Caco-2 (cell line): ENCODE results near the gene KCNAB1. TPM values are rescaled to one million over a fixed set of nuclear protein-coding genes. Genes with fewer than 3 reads are reported as not detected.

Source experiments
- BruUV-seq: library from RNA; stranded (reverse); fragments of 400-500 nt; replicated peaks from 2 replicates; lab custom pipeline; 2021; lab: Mats Ljungman, UMichigan
- CTCF ChIA-PET: fragments of 300-600 bp; sonication (Branson Sonifier 250); formaldehyde crosslinking; loops from one replicate; lab custom pipeline; 2022; ENCODE audit warnings: antibody characterized with exemption; lab: Charles Lee
- POLR2A ChIA-PET: fragments of 300-600 bp; sonication (Branson Sonifier 250); formaldehyde crosslinking; loops from one replicate; lab custom pipeline; 2022; ENCODE audit warnings: antibody characterized with exemption; lab: Charles Lee
- DNase-seq, 2 experiments: peaks; one replicate each; pipeline versions ENCODE4 v3.0.0 to v3.0.0-alpha.2; 2020 to 2022
- H3K27me3 ChIP-seq: replicated peaks from 2 replicates; pipeline ENCODE4 v1.6.0; 2011; ENCODE audit warnings: low read length; ENCODE audit not compliant: control insufficient read depth, insufficient read depth
- H3K36me3 ChIP-seq: 2 replicates; pipeline ENCODE4 v1.5.1; 2011; ENCODE audit warnings: low read length; ENCODE audit not compliant: control insufficient read depth, insufficient read depth
- H3K4me1 ChIP-seq: fragments of 250-450 bp; sonication (Bioruptor Pico); 2 replicates; pipeline ENCODE4 v1.5.1; 2020; ENCODE audit warnings: mild to moderate bottlenecking
- H3K4me3 ChIP-seq: 2 replicates; pipeline ENCODE4 v1.5.1; 2011; ENCODE audit warnings: low read depth, mild to moderate bottlenecking, control low read depth, low read length
- H3K9me3 ChIP-seq: fragments of 250-450 bp; sonication (Bioruptor Pico); 2 replicates; pipeline ENCODE4 v1.5.1; 2020; ENCODE audit warnings: mild to moderate bottlenecking, moderate library complexity
- H3K27ac Mint-ChIP-seq: one replicate; pipeline ENCODE4 v1.8.0; 2022; ENCODE audit warnings: mixed read lengths; ENCODE audit not compliant: unreplicated experiment
- H3K27me3 Mint-ChIP-seq: one replicate; pipeline ENCODE4 v1.8.0; 2022; ENCODE audit warnings: mixed read lengths; ENCODE audit not compliant: insufficient read depth, unreplicated experiment
- H3K36me3 Mint-ChIP-seq: one replicate; pipeline ENCODE4 v1.8.0; 2022; ENCODE audit warnings: mild to moderate bottlenecking, mixed read lengths; ENCODE audit not compliant: insufficient read depth, unreplicated experiment
- H3K4me1 Mint-ChIP-seq: one replicate; pipeline ENCODE4 v1.8.0; 2022; ENCODE audit warnings: low read depth, mixed read lengths; ENCODE audit not compliant: unreplicated experiment
- H3K4me3 Mint-ChIP-seq: one replicate; pipeline ENCODE4 v1.8.0; 2022; ENCODE audit warnings: mild to moderate bottlenecking, moderate library complexity, mixed read lengths; ENCODE audit not compliant: unreplicated experiment
- H3K9me3 Mint-ChIP-seq: one replicate; pipeline ENCODE4 v1.8.0; 2022; ENCODE audit warnings: mixed read lengths; ENCODE audit not compliant: unreplicated experiment
- intact Hi-C: fragments of 100-400 bp; cut with micrococcal nuclease; formaldehyde crosslinking; loops from one replicate; pipeline ENCODE4 v1.10.0; 2022; ENCODE audit not compliant: unreplicated experiment
- total RNA-seq: library from RNA; stranded (reverse); gene quantifications from 2 replicates; pipeline ENCODE4 v1.2.3, GENCODE V29; 2022
- TF ChIP-seq, protein P1 (sequence below), 2 experiments: fragments of 200-600 bp in 1 of 2; IDR thresholded peaks; 1 replicate in 1 of 2; 2 replicates in 1 of 2; pipeline versions ENCODE4 v1.5.1 to v1.8.0; 2011 to 2022; ENCODE audit warnings: antibody characterized with exemption in 1 of 2, control low read depth in 1 of 2, inconsistent platforms in 1 of 2, low read depth in 1 of 2, low read length in 1 of 2, mild to moderate bottlenecking in 1 of 2, moderate library complexity in 1 of 2; ENCODE audit not compliant: insufficient read depth in 1 of 2, severe bottlenecking in 1 of 2, unreplicated experiment in 1 of 2

KCNAB1 gene
- total RNA-seq, 1 experiment from 2014 or later: 0.14 TPM

DNA sequence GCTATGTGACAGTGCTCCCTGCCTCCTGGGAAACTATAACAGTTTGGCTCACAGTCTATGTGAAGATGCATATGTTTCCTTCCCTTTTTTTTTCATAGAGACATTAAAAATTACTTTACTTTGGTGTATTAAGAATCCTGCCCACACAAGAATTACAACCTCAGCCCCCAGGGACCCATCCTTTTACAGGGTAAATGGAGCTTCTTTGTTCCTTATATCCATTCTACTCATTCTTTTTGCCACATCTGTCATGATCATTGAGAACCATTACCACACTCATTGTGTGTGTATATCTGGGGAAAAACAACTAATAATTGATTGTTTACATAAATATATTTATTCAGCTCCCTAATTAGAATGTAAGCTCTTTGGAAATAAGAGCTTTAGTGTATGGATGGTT is 277.2 kb downstream of the KCNAB1 start:
- no peak overlapping the region for H3K4me3 ChIP-seq
- POLR2A ChIA-PET: no interaction called here
- Mint-ChIP-seq H3K36me3 (no peaks in the 10 kb centered on the region), H3K27me3 (no peaks in the 10 kb centered on the region), H3K9me3 (no peaks in the 10 kb centered on the region), H3K4me3 (no peak overlapping the region), H3K4me1 (peaks cover 12% of the 10 kb centered on the region), H3K27ac (no peak overlapping the region)
- TF ChIP-seq, protein P1, sequence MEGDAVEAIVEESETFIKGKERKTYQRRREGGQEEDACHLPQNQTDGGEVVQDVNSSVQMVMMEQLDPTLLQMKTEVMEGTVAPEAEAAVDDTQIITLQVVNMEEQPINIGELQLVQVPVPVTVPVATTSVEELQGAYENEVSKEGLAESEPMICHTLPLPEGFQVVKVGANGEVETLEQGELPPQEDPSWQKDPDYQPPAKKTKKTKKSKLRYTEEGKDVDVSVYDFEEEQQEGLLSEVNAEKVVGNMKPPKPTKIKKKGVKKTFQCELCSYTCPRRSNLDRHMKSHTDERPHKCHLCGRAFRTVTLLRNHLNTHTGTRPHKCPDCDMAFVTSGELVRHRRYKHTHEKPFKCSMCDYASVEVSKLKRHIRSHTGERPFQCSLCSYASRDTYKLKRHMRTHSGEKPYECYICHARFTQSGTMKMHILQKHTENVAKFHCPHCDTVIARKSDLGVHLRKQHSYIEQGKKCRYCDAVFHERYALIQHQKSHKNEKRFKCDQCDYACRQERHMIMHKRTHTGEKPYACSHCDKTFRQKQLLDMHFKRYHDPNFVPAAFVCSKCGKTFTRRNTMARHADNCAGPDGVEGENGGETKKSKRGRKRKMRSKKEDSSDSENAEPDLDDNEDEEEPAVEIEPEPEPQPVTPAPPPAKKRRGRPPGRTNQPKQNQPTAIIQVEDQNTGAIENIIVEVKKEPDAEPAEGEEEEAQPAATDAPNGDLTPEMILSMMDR (IDR thresholded peaks at IDR 0.05; ENCODE audit: insufficient read depth in 1 of 2, low read depth in 1 of 2, low read length in 1 of 2, severe bottlenecking in 1 of 2, unreplicated experiment in 1 of 2): no peak
- H3K4me1 ChIP-seq: peaks cover 15% of the 10 kb centered on the region
- no peaks in the 10 kb centered on the region for H3K27me3 ChIP-seq
- BruUV-seq: no TSS peak
- CTCF ChIA-PET: no interaction called here
- H3K9me3 ChIP-seq: no peaks in the 10 kb centered on the region
- no peaks in the 10 kb centered on the region for H3K36me3 ChIP-seq
- intact Hi-C loops: no loop called here
- DNase-seq: no peak

DNA sequence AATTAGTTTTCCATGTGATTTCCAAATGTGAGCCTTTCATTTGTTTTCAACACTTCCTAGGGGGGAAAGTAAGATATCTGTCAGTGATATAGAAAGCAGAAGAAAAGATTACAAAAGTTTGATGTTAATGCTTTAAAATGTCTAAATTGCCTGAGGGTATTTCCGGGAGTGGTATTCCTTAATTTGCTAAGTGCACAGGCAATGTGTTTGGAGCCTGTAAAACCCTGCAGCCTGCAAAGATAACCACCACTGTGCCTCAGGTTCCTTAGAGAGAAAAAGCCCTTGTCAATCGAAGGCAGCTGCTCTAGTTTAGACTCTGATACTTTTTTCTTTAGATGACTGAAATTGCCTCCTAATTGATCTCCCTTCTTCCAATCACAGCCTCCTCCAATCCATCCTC is 279.7 kb downstream of the KCNAB1 start:
- no peak overlapping the region for H3K4me3 ChIP-seq
- POLR2A ChIA-PET: no interaction called here
- H3K4me1 Mint-ChIP-seq: peaks cover 12% of the 10 kb centered on the region
- H3K27ac Mint-ChIP-seq: no peak overlapping the region
- H3K9me3 Mint-ChIP-seq: no peaks in the 10 kb centered on the region
- no peak for DNase-seq
- no TSS peak for BruUV-seq
- H3K9me3 ChIP-seq: no peaks in the 10 kb centered on the region
- no peak overlapping the region for H3K4me3 Mint-ChIP-seq
- H3K4me1 ChIP-seq: peaks cover 12% of the 10 kb centered on the region
- H3K36me3 ChIP-seq: no peaks in the 10 kb centered on the region
- TF ChIP-seq, protein P1 (IDR thresholded peaks at IDR 0.05; ENCODE audit: insufficient read depth in 1 of 2, low read depth in 1 of 2, low read length in 1 of 2, severe bottlenecking in 1 of 2, unreplicated experiment in 1 of 2): no peak
- CTCF ChIA-PET: no interaction called here
- H3K27me3 Mint-ChIP-seq: peaks cover 4% of the 10 kb centered on the region
- intact Hi-C loops: no loop called here
- no peaks in the 10 kb centered on the region for H3K27me3 ChIP-seq
- H3K36me3 Mint-ChIP-seq: no peaks in the 10 kb centered on the region

DNA sequence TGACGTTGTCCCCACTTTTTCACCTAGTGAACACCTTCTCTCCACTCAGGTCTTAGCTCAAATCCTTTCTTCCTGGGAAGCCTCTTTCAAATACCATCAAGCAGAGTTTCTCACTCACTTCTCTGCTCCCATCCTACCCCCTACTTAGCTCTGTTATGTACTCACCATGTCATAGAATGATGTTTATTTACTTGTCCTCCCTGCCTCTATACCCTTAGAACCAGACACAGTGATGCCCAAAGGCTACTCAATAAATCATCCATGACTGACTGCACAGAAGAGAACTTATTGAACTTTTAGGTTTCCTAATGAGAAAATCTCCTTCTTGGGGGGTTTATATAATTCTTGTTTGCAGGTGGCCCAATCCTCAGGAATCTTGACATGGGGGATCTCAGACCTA is 280.4 kb downstream of the KCNAB1 start:
- Histone ChIP-seq H3K36me3 (no peaks in the 10 kb centered on the region), H3K9me3 (no peaks in the 10 kb centered on the region), H3K4me1 (peaks cover 11% of the 10 kb centered on the region), H3K27me3 (no peaks in the 10 kb centered on the region), H3K4me3 (no peak overlapping the region)
- Mint-ChIP-seq H3K4me1 (peaks cover 11% of the 10 kb centered on the region), H3K36me3 (no peaks in the 10 kb centered on the region), H3K4me3 (no peak overlapping the region), H3K9me3 (no peaks in the 10 kb centered on the region), H3K27me3 (peaks cover 4% of the 10 kb centered on the region), H3K27ac (no peak overlapping the region)
- POLR2A ChIA-PET: no interaction called here
- BruUV-seq: no TSS peak
- intact Hi-C loops: no loop called here
- no peak for DNase-seq
- CTCF ChIA-PET: no interaction called here
- TF ChIP-seq, protein P1 (IDR thresholded peaks at IDR 0.05; ENCODE audit: insufficient read depth in 1 of 2, low read depth in 1 of 2, low read length in 1 of 2, severe bottlenecking in 1 of 2, unreplicated experiment in 1 of 2): no peak
